ENCODE results near the gene PSMC3.

PSMC3 gene

DNA sequence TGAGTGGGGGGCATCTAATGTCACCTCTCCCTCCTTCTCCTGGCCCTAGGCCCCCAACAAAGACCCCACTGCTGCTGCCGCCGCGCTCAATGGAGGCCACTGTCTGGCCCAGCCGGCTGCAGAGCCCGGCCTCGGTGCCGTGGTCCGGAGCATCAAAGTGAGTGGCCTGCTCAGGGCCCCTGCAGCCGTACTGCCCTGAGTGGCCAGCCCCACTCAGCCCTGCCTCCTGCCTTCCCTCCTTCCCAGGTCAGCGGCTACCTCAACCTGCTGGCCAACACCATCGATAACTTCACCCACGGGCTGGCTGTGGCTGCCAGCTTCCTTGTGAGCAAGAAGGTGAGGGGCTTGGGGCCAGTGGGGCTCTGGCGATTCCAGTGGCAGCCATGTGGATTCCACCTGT lies 12.9 kb downstream of the PSMC3 start:
- no peak for DNase-seq

DNA sequence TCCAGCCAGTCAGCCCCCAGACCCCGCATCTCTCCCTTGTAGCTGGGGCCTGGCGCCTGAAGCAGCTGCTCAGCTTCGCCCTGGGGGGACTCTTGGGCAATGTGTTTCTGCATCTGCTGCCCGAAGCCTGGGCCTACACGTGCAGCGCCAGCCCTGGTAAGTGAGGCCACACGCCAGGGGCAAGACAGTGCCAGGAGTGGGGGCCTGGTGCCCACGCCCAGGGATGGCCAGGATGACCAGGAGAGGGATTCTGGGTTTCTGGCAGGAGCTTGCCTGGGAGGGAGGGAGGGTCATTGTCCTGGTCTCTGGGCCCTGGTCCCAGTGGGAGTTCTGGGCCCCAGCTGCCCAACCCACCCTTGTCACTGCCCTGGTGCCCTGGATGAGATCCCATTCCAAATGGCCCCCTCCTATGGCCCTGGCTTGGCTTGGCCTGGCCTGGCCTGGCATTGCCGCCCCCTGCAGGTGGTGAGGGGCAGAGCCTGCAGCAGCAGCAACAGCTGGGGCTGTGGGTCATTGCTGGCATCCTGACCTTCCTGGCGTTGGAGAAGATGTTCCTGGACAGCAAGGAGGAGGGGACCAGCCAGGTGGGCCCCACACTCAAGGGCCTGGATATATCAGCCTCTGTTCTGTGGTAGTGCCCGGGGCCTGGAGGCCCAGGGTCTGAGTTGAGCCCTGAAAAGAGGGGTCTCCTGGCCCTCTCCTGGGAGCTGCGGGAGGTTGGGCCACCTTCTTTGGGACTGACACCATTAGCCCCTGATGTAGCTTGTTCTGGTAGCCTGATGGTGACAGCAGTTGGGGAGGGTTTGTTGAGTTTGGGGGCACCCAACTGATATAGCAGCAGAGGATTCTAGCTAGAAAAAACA lies 14.1 kb downstream of the PSMC3 start:
- no peak for DNase-seq

- no peak for DNase-seq
These were observed 15.6 kb downstream of the PSMC3 start for GRCh38 chr11:47410370-47411264.

DNA sequence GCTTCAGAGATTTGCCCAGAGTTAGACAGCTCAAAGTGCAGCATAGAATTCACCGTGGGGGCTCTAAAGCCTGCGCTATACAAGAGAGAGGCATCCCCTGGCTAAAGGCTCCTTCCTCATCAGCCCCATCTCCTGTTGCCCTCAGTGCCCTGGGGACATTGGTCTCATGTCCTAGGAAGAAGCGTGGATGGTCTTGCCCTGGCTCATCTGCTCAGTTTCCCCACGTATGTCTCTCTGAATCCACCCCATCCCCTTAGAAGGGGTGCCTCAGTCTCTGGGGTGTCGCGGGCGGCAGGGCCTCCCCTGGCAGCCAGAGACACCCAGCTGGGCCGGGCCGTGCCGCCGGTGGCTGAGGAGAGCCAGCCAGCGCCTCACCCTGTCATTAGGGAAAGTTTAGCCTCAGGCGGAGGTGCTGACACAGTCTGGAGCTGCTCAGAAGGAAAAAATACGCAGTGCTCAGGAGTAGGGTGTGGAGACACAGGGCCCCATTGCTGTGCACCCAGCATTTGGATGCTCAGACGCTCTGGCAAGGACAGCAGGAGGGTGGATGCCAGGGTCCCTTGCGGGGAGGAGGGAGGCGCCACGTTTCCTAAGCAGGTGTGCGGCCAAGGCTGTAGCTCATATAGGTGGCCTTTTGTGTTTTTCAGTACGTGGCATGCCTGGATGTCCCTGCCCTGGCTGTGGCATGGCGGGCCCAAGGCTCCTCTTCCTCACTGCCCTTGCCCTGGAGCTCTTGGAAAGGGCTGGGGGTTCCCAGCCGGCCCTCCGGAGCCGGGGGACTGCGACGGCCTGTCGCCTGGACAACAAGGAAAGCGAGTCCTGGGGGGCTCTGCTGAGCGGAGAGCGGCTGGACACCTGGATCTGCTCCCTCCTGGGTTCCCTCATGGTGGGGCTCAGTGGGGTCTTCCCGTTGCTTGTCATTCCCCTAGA lies 16.5 kb downstream of the PSMC3 start:
- peak in 2 of 3 experiments; percentile 66 to 71 for DNase-seq

DNA sequence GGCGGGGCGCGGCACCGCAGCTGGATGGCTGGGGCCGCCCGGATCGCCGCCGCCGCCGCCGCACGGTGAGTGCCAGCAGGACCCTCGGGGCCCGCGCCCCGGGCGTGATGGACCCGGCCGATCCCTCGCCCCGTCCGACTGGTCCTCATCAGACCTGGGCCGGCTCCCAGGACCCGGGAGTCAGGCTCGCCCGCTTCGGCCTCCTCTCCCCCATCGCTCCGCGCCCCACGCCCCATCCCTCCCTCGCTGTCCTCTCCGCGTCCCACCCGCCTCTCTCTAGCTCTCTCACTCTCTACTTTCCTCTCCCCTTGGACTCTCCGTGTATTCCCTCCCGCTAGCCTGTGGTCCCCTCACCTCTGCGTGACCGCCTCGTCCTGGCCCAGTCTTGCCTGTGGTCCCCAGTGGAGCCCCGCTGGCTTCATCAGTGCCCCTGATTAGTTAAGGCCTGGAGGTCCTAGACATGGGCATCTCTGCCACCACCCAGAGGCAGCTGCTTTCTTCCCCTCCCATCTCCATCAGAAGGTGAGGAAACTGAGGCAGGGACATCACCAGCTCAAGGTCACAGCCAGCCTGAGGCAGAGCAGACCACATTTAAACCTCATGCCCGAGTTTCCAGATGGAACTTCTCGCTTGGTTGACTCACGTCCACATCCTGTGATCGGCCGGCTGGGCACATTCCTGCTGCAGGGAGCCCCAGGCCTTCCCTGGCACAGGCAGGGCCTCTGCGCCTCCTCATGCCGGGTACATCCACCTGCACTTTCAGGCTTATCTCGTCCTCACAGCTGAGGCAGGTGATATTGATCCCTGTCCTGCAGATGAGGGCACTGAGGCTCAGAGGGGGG lies 17.4 kb downstream of the PSMC3 start:
- DNase-seq: peak in 2 of 3 experiments; percentile 65

- DNase-seq: peak; percentile 91 to 95 (median 93)
These were observed 18.3 kb downstream of the PSMC3 start, which contains the start of gene SLC39A13 for GRCh38 chr11:47407746-47408590. Gene SLC39A13, plus strand, starts transcription at chr11:47408590. Its CDS starts 1,505 bp downstream, at chr11:47410095.

- DNase-seq: no peak
These were observed 19.1 kb downstream of the PSMC3 start for GRCh38 chr11:47406896-47407745.

DNA sequence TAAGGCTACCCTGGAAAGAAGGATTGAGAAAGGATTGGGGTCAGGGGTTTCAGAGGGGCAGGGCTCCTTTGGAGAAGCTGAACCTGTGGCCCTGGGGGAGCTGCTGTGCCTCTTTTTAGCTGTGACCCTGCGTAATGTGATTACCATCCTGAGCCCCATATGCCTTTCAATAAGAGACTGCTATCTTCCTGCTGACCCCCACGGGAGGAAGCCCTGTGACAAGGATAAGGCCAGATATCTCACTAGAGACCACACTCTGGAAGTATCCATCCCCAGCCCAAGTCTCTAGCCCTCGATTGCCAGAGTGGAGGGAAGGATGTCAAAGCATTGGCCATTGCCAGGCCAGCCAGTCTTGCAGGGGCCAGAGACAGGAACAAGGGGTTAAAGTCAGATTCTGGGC lies 22.7 kb downstream of the PSMC3 start:
- no peak for DNase-seq

- no peak for DNase-seq
These were observed 23.1 kb downstream of the PSMC3 start for GRCh38 chr11:47403135-47403534.

GRCh38 chr11:47400768-47401279 lies 25.4 kb downstream of the PSMC3 start:
- DNase-seq: no peak

GRCh38 chr11:47399860-47400767 lies 26.1 kb downstream of the PSMC3 start:
- peak in 2 of 3 experiments; percentile 22 to 26 for DNase-seq

- DNase-seq: no peak
These were observed 27.7 kb downstream of the PSMC3 start for GRCh38 chr11:47398551-47398950.

DNA sequence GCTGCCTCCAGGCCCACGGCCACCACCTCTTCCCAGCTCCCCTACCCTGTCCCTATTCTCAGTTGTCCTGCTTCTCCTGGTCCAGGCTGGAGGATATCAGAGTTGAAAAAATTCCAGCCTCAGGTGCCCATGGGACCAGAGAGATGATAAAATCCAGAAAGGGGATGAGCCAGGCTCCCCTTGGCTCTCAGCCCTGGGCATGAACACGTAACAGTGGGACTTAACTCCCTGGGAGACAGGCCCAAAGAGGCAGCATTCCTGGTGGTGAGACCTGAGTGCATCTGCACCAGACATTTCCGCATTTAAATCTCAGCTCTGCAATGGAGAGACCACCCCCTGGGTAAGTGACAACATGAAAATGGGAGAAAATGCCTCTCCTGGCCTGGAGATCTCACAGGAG lies 28.2 kb downstream of the PSMC3 start:
- DNase-seq: no peak

- no peak for DNase-seq
These were observed 30.3 kb downstream of the PSMC3 start for GRCh38 chr11:47396049-47396320.

- no peak for DNase-seq
These were observed 30.8 kb downstream of the PSMC3 start for GRCh38 chr11:47395223-47396048.

DNA sequence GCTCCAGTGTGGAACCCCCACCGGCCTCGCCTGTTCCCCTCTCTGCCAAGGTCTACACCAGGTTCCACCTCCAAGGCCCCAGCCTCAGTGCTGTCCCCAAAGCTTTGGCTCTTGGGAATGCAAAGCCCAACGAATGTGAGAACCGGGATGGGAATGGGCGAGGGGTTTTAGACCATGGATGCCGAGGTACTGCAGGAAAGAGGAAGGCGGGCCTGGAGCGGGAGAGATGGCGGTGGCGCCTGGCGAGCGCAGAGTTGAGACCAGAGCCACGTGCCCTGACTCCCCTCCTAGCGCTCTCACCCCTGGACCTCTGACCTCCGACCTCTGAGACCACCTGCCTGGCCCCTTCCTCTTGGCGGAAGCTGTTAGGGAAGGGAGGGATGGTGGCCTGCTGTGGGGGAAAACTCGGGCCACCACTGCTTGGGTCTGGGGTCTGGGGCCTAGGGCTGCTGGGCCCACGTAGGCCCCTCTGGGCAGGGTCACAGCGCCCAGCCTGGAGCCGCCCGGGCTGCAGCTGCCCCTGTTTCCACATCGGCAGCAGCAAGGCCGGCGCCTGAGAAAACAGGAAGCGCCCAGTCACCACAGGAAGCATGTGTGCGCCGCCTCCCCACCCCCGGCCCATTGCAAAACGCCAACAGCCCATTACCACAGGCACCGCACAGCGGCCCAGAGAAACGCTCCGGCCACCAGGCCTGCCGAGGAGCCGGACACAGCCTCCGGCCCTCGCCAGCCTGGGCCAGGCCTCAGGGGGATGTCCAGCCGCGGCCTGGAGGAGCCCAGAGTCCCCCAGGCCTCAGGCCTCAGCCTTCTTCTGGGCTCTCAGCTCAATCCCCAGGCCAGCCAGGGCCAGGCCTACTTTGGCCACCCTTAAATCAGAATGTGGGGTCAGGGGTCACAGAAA lies 31.7 kb downstream of the PSMC3 start:
- DNase-seq: no peak

DNA sequence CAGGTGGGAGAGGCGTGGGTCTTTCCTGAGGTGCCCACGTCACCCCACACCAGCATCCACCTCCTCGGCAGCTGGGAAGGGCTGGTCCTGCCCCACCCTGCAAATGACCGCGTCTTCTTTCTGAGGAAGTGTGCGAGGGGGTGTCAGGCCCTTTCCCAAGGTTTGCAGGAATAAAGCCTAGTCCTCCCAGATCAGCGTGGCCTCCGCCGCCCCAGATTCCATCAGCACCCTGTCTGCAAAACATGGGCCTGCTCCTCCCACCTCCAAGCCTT lies 32.3 kb downstream of the PSMC3 start:
- DNase-seq: no peak
